ENCODE data around the gene FIBCD1.

Gene FIBCD1

DNA sequence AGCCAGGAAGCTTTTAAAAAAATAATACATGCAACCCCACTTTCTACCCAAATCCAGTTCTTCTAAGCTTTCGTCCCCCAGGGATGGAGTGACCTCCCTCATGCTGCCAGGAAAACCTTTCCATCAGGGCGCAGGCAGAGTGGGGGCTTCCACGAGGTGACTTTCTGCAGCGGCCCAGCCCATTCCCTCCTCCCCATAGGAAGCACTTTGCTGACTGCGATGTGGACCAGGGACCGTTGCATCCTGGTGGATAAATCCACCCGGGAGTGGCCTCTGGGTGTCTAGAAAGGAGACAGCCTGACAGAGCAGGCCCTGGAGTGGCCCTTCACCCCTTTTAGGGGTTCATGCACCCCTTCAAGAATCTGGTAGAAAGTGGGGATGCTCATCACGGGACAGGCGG lies 44.0 kb downstream of the FIBCD1 start:
- DNase-seq (ENCODE audit: low spot score) = no peak

DNA sequence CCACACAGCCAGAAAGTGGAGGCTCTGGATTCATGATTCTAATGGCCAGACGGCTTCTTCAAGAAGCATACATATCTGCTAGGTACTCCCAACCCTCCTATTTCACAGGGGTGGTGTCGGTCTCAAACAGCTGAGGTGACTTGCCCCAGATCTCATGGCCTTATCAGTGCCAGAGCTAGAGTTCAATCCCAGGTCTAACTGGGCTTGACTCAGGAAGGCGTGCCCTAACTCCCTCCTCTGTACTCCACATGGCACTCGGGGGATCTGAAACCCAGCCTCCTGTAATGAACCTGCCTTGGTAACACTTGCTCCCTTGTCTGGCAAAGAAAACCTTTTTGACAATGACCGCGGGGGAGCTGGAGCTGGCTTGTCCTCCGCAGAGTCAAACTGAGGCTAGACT lies 44.5 kb downstream of the FIBCD1 start:
- no peak for DNase-seq (ENCODE audit: low spot score)

DNA sequence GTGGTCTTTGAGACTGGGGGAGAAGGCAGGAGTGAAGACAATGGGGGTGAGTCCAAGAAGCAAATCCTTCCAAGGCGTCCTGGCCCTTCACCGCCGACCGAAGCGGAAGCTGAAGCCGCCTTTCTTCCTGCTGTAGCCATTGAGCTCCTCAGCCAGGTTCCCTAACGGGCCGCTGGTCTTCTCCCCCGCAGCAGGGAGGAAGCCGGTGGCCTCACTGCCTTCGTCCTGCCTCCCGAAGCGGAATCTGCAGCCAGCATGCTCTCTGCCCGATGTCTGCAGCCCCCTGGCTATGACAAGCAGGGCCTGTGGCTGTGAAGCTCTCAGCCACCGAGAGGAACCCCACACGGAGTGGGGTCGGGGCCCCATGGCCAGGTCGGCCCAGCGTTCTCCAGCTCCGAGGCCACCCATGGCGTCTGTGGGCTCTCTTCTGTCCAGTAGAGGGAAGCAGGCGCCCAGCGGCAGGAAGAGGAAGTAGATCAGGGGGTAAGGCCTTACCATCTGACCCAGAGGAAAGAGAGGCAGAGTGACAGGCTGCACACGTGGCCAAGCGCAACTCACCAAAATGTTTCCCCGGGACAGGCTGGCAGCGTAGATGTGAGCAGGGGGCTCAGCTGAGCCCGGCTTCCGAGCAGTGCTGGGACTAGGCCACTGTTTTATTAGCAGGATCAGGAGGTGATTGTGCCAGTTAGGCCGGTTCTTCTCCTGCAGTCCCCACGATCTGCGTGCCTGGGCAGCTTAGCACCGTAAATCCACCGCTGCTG lies 45.5 kb downstream of the FIBCD1 start:
- DNase-seq (ENCODE audit: low spot score) = no peak

DNA sequence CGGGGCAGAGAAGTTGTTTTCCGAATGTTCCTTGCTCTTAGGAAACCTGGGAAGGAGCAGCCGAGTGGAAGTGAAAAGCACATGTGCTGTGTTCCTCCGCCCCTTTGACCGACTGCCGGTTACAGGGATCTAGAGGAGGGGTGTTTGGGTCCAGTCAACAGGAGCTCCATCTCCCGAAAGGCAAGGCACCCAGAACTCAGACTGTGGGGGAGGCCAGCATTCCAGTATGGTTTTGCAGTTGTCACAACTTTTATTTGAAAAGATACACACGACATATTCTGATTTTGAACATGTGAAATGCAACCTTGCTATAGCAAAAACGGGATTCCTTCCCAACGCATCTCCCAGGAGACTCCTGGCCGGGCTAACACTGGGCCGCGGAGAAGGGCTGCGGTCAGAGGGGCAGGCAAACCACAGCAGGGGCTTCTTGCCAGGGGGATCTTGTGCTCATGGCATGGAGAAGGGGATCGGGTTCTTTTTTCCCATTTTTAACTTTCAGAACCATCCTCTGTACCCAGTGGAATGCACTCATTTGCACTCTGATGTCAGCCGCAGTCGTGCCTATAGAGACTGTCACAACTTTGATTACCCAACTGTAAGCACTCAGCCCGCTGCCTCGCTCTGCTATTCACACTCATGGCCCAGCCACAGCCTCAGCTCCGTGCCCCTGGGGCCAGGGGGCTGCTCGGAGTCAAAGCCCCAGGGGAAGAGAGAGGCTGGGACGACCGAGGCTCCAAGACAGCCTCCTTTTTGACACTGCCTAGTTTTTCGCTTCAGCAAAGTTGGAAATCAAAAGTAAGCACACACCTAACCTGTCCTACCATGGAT lies 46.4 kb downstream of the FIBCD1 start:
- DNase-seq (ENCODE audit: low spot score) = no peak

DNA sequence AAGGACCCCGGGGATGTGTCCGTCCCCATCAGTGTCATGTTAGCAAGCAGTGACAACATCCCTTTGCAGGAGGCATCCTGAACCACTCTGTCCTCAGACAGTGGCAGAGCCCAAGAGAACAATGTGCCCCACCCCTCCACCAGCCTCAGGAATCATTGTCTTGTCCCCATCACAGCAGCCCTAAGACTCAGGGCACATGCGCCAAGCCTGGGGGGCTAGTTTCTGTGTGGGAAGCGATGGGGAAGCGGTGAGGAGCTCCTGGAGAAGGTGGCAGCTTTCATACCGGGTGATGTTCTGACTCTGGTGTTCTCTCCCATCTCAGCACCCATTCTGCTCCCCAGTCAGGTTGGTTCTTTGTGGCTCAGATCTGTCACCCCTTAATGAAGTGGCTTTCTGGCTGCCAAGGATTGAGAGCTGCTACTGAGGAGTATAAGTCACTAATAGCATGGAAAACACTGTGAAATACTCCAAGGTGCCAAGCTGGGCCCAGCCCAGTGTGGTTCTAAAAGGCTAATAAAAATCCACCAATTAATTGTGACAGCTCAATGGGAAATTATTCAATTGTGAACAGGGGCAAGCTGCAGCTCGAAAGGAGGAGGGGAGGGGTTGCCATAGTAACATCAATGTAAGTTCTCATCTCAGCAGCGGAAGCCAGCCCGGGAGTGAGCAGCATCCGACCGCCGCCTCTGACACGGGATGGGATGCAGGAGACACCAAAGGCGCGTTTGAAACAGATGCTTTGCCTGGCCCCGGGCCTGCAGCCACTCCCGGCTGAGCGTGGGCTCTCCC lies 47.2 kb downstream of the FIBCD1 start:
- DNase-seq (ENCODE audit: low spot score) = no peak

- DNase-seq (ENCODE audit: low spot score) = no peak
These were observed 48.0 kb downstream of the FIBCD1 start for GRCh38 chr9:130890870-130891687.

- DNase-seq (ENCODE audit: low spot score) = no peak
These were observed 48.9 kb downstream of the FIBCD1 start for GRCh38 chr9:130890124-130890523.

DNA sequence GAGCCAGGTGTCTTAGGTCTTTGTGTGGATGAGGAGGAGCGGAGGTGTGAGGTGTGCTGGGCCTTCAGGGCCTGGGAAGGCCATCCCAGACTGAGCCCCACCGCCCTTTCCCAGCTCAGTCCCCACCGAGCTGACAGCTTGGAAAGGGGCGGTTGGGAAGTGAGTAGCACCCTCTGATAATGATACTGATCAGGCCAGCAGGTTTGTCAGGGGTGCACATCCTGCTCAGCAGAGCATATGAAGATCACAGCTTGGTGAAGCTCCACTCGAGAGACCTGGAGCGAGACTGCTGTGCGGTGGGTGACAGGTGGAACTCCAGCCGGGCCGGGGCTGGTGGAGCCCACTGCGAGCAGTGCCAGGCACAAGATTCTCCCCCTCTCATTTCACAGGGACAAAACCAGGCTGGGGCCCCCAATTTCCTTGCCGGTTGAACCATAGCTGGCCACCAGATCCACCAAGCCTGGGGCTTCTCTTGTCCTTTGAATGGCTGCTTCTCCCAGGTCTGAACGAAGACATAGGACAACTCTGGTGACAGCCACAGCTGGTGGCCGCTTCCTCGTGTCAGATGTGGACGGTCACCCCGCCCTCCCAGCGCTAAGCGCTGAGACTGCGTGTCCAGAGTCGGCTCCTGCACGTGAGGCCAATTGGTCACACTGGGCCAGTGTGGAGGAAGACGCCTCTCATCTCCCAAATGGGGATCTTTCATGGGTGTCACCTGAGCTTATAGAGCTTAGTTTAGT lies 50.7 kb downstream of the FIBCD1 start:
- DNase-seq (ENCODE audit: low spot score) = no peak

DNA sequence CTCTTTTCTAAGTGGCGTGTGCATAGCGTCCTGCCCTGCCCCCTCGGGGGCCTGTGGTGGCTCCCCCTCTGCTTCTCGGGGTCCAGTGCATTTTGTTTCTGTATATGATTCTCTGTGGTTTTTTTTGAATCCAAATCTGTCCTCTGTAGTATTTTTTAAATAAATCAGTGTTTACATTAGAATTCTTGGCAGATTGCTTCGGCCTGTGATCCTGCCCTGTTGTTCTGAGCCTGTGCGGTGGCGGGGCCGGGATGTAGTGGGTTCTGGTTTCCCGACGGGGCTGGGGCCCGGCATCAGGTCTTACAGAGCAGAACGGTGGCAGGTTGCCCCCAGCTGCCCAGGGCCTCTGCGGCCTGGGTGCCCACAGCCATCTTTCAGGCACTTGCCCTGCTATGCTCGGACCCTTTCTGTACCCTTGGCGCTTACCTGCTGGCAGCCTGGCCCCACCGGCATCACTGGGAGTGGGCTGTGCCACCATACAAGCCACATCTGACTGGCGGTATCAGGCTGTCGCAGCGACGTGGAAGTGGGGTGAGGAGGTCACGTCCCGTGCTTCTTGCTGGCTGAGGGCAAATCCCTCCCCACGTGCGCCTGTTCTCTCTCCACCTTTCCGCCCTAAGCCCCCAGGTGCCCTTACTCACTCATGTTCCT lies 51.4 kb downstream of the FIBCD1 start:
- no peak for DNase-seq (ENCODE audit: low spot score)

DNA sequence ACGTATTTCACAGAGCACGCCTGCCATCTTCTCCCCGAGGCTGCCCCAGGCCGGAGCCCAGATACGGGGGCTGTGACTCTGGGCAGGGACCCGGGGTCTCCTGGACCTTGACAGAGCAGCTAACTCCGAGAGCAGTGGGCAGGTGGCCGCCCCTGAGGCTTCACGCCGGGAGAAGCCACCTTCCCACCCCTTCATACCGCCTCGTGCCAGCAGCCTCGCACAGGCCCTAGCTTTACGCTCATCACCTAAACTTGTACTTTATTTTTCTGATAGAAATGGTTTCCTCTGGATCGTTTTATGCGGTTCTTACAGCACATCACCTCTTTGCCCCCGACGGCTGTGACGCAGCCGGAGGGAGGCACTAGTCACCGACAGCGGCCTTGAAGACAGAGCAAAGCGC lies 52.1 kb downstream of the FIBCD1 start:
- no peak for DNase-seq (ENCODE audit: low spot score)

GRCh38 chr9:130885484-130886375 lies 53.3 kb downstream of the FIBCD1 start:
- no peak for DNase-seq (ENCODE audit: low spot score)

DNA sequence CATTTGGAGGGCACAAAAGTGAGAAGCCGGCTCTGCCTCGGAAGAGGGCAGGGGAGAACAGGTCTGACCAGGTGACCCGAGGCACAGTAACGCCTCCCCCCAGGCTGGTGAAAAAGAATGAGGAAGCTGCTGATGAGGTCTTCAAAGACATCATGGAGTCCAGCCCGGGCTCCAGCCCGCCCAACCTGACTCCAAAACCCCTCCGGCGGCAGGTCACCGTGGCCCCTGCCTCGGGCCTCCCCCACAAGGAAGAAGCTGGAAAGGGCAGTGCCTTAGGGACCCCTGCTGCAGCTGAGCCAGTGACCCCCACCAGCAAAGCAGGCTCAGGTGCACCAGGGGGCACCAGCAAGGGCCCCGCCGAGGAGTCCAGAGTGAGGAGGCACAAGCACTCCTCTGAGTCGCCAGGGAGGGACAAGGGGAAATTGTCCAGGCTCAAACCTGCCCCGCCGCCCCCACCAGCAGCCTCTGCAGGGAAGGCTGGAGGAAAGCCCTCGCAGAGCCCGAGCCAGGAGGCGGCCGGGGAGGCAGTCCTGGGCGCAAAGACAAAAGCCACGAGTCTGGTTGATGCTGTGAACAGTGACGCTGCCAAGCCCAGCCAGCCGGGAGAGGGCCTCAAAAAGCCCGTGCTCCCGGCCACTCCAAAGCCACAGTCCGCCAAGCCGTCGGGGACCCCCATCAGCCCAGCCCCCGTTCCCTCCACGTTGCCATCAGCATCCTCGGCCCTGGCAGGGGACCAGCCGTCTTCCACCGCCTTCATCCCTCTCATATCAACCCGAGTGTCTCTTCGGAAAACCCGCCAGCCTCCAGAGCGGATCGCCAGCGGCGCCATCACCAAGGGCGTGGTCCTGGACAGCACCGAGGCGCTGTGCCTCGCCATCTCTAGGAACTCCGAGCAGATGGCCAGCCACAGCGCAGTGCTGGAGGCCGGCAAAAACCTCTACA lies 54.2 kb downstream of the FIBCD1 start:
- no peak for DNase-seq (ENCODE audit: low spot score)

GRCh38 chr9:130884111-130884531 lies 54.9 kb downstream of the FIBCD1 start:
- no peak for DNase-seq (ENCODE audit: low spot score)

- no peak for DNase-seq (ENCODE audit: low spot score)
These were observed 55.6 kb downstream of the FIBCD1 start for GRCh38 chr9:130883479-130883878.

DNA sequence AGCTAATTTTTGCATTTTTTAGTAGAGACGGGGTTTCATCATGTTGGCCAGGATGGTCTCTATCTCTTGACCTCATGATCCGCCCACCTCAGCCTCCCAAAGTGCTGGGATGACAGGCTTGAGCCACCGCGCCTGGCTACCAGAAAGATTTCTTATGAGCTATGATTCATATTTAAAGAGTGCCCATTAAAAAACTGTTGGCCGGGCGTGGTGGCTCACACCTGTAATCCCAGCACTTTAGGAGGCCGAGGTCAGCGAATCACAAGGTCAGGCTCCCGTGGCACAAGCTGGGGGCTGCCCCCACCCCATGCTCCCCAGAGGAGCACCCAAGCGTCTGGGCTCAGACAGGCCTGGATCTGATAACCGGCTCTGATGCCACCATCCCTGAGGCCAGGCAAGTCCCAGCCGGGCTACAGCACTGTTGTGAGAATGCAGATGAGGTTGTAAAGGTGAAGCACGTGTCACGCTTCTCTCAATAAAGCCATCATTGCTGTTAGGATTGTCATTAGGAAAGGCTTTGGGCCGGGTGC lies 56.3 kb downstream of the FIBCD1 start:
- no peak for DNase-seq (ENCODE audit: low spot score)

GRCh38 chr9:130881516-130881915 lies 57.5 kb downstream of the FIBCD1 start:
- no peak for DNase-seq (ENCODE audit: low spot score)

DNA sequence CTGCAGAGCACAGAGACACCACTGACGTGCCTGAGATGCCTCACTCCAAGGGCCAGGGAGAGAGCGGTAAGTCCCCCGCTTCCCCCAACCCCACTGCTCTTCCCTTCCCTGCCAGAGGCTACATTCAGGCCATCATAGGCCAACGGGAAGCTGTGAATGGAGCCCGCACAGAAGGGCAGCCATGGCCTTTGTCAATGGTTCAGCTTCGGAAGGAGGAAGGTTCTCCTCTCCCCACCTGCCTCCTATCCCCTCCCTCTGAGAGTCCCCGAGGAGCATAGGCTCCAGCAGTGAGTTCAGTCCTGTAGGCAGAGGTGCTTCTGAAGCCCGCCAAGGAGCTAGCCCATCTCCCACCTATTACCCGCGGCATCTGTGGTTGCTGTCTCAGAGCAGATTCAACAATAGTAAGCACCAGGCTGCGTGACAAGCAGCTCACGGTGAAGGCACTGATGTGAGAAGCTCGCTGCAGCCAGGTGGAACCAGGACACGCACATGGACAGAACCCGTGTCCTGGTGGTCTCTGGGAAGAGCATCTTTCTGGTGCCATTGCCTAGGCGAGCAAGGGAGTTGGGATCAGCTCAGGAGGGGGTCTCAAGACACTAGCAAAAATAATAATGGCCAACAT lies 58.3 kb downstream of the FIBCD1 start:
- no peak for DNase-seq (ENCODE audit: low spot score)
